Hepatocyte (in vitro differentiated cells): ENCODE results near the gene RNF166. TPM values are rescaled to one million over a fixed set of nuclear protein-coding genes. Genes with fewer than 3 reads are reported as not detected.

Experiments used
- DNase-seq: peaks from one replicate; pipeline ENCODE4 v3.0.0-alpha.2; 2016; ENCODE audit warnings: low spot score
- H2AFZ ChIP-seq: fragments of 200-600 bp; sonication (generic); 2 replicates; pipeline ENCODE4 v1.6.0; 2016; ENCODE audit warnings: antibody characterized with exemption, mild to moderate bottlenecking
- H3K27ac ChIP-seq: fragments of 200-600 bp; sonication (generic); 2 replicates; pipeline ENCODE4 v1.5.1; 2016; ENCODE audit warnings: mild to moderate bottlenecking
- H3K27me3 ChIP-seq: fragments of 200-600 bp; sonication (generic); 2 replicates; pipeline ENCODE4 v1.6.1; 2016
- H3K36me3 ChIP-seq: fragments of 200-600 bp; sonication (generic); replicated peaks from 2 replicates; pipeline ENCODE4 v1.5.1; 2016; ENCODE audit warnings: low read depth; ENCODE audit not compliant: insufficient read depth
- H3K4me1 ChIP-seq: fragments of 200-600 bp; sonication (generic); 2 replicates; pipeline ENCODE4 v1.5.1; 2016; ENCODE audit warnings: mild to moderate bottlenecking, moderate library complexity; ENCODE audit not compliant: insufficient read depth
- H3K4me2 ChIP-seq: fragments of 200-600 bp; sonication (generic); 2 replicates; pipeline ENCODE4 v1.6.0; 2016
- H3K4me3 ChIP-seq: fragments of 200-600 bp; sonication (generic); 2 replicates; pipeline ENCODE4 v1.5.1; 2016; ENCODE audit warnings: mild to moderate bottlenecking
- H3K79me2 ChIP-seq: fragments of 200-600 bp; sonication (generic); 2 replicates; pipeline ENCODE4 v1.6.0; 2017; ENCODE audit warnings: mild to moderate bottlenecking
- H3K9me2 ChIP-seq: fragments of 200-600 bp; sonication (generic); replicated peaks from 2 replicates; pipeline ENCODE4 v1.6.0; 2017; ENCODE audit warnings: mild to moderate bottlenecking; ENCODE audit not compliant: insufficient read depth
- H3K9me3 ChIP-seq: fragments of 200-600 bp; sonication (generic); 2 replicates; pipeline ENCODE4 v1.5.1; 2016; ENCODE audit warnings: low read depth, mild to moderate bottlenecking
- H4K20me1 ChIP-seq: fragments of 200-600 bp; sonication (generic); 2 replicates; pipeline ENCODE4 v1.6.0; 2016; ENCODE audit warnings: mild to moderate bottlenecking; ENCODE audit not compliant: insufficient read depth, poor library complexity, severe bottlenecking
- EZH2 ChIP-seq: fragments of 200-600 bp; sonication (generic); IDR thresholded peaks from 2 replicates; pipeline ENCODE4 v1.6.1; 2016; ENCODE audit warnings: antibody characterized with exemption, mild to moderate bottlenecking, borderline replicate concordance
- EZH2phosphoT487 ChIP-seq: fragments of 200-600 bp; sonication (generic); IDR thresholded peaks from one replicate; pipeline ENCODE4 v1.6.1; 2018; ENCODE audit warnings: antibody characterized with exemption, mild to moderate bottlenecking, low read depth, moderate library complexity; ENCODE audit not compliant: unreplicated experiment, severe bottlenecking
- WGBS: methylation state at CpG from one replicate; pipeline ENCODE4 v1.1.6; 2016; ENCODE audit warnings: low lambda C conversion rate; ENCODE audit errors: missing lambda C conversion rate; 5-methylcytosine and 5-hydroxymethylcytosine counted together
- polyA plus RNA-seq: library from polyadenylated mRNA; unstranded; fragments of >200 nt; fragmentation: Nextera tagmentation; extraction: Ambion mirVana; gene quantifications from 2 replicates; pipeline ENCODE4 v1.2.1, GENCODE V29; 2016
- total RNA-seq: library from RNA; depleted of rRNA; stranded (reverse); fragments of >200 nt; gene quantifications from 2 replicates; pipeline ENCODE4 v1.2.3, GENCODE V29; 2014
- TF ChIP-seq, protein P1 (sequence below): fragments of 200-600 bp; sonication (generic); IDR thresholded peaks from 2 replicates; pipeline ENCODE4 v1.5.1; 2016; ENCODE audit warnings: antibody characterized with exemption, mild to moderate bottlenecking; ENCODE audit not compliant: poor library complexity

Gene RNF166
- total and polyA plus RNA-seq, 2 experiments from 2014 or later, result 10.1 to 16.8 TPM

DNA sequence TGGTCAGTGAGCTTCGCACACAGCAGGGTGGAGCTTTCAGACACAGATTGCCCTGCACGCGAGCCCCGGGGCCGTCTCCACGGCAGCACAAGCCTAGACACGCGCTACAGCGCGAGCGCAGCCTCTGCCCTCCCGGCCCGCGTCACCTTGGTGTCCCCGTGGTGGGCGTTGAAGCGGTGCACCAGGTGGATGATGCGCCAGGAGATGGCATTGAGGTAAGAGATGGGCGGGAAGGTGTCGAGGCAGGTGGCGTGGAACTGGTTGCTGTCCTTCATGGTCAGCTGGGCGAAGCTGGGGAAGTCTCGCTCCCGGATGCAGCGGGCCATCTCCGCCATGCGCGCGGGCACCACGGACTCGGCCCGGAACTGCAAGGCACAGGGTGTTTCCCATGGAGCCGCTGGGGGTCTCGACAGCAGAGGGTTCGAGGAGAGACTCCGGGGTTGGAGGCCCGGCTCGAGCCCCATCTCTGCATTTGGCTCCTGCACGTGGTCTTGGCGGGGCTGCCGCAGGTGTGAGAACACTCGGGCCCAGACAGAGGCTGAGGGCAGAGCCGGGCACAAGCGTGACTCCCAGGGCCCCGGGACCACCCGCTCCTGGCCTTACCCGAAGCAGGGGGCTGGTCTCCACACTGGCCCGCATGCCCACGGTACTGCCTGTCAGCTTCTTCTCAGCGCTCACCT, 51.0 kb downstream of the RNF166 start:
- Histone ChIP-seq H3K9me3 (no peaks in the 10 kb centered on the region), H4K20me1 (peaks cover 16% of the 10 kb centered on the region), H3K9me2 (no peaks in the 10 kb centered on the region), H3K4me3 (no peak overlapping the region), H3K27me3 (no peaks in the 10 kb centered on the region), H2AFZ (no peak overlapping the region), H3K4me2 (no peak overlapping the region), H3K79me2 (peaks cover 14% of the 10 kb centered on the region), H3K27ac (no peak overlapping the region), H3K4me1 (peaks cover 12% of the 10 kb centered on the region), H3K36me3 (no peaks in the 10 kb centered on the region)
- TF ChIP-seq EZH2, result no peak
- TF ChIP-seq, protein P1, sequence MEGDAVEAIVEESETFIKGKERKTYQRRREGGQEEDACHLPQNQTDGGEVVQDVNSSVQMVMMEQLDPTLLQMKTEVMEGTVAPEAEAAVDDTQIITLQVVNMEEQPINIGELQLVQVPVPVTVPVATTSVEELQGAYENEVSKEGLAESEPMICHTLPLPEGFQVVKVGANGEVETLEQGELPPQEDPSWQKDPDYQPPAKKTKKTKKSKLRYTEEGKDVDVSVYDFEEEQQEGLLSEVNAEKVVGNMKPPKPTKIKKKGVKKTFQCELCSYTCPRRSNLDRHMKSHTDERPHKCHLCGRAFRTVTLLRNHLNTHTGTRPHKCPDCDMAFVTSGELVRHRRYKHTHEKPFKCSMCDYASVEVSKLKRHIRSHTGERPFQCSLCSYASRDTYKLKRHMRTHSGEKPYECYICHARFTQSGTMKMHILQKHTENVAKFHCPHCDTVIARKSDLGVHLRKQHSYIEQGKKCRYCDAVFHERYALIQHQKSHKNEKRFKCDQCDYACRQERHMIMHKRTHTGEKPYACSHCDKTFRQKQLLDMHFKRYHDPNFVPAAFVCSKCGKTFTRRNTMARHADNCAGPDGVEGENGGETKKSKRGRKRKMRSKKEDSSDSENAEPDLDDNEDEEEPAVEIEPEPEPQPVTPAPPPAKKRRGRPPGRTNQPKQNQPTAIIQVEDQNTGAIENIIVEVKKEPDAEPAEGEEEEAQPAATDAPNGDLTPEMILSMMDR, result no peak
- TF ChIP-seq EZH2phosphoT487, result no peak
- DNase-seq, result no peak
- WGBS, result 95% methylated on average over 46 of the region's 50 CpGs

DNA sequence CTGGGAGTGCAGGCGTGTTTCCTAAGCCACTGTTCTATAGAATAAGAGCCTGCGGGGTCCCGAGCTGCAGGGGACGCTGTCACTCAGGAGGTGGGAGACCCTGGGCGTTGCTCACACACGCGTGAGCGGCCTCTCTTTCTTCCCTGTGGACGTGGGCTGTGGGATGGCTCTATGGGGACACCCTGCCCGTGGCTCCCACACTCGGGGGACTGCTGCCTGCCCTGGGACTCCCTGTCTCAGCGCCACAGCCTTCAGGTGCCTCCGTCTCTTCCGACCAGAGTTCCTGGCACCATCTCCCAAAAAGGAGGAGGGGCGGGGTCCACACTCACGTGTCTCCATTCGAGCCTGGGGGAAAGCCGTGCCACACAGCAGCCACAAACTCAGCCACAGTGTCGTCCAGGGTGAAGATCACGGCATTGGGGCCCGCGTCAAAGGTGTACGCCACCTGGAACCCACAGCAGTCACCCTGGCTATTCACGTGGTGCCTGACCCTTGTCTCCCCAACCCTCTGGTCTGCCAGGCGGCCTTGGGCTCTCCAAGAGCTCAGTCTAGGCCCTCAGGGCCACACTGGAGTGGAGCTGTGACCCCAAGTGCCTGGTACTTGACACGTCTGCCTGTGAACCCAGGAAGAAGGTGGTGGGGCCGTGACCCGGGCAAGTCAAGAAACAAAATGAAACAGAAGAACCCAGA, 51.7 kb downstream of the RNF166 start:
- Histone ChIP-seq H3K4me2 (no peak overlapping the region), H2AFZ (no peak overlapping the region), H3K79me2 (peaks cover 15% of the 10 kb centered on the region), H3K36me3 (no peaks in the 10 kb centered on the region), H3K4me1 (peaks cover 12% of the 10 kb centered on the region), H3K9me2 (no peaks in the 10 kb centered on the region), H3K27me3 (no peaks in the 10 kb centered on the region), H3K4me3 (no peak overlapping the region), H3K27ac (no peak overlapping the region), H3K9me3 (no peaks in the 10 kb centered on the region), H4K20me1 (peaks cover 11% of the 10 kb centered on the region)
- 95% methylated on average over 27 of the region's 28 CpGs for WGBS
- no peak for DNase-seq
- TF ChIP-seq EZH2phosphoT487, result no peak
- no peak for TF ChIP-seq EZH2
- TF ChIP-seq, protein P1, result no peak

DNA sequence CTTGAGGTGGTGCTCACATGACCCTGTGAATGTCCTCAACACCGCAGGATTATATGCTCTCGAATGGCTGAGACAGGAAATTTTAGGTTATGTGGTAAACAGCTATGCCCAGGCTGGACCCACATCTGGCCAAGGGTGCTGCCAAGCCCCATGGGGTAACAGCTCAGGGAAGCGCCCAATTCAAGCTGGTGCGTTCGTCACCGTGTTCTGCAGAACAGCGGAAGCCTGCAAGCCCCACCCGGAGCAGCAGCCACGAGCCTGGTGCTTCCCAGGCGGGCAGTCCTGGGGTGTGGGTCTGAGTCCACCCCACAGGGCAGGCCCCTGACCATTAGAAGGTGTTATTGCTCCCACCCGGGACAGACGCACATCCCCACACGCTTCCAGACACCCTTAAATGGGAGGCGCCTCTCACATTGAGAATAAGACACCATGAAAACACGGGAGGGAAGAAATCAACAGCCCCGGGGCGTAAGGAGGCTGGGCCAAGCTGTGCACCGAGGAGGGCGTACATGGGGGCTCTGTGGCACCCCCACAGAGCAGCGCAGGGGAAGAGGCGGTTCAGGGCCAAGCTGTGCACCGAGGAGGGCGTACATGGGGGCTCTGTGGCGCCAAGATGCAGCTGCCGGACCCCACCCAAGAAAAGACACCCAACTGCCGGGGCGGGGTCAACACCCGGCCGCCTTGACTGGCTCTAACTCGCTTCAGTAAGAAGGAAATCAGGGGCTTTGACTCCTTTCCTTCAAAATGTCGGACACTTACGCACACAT, 52.4 kb downstream of the RNF166 start:
- H3K36me3 ChIP-seq, result no peaks in the 10 kb centered on the region
- no peak overlapping the region for H2AFZ ChIP-seq
- no peaks in the 10 kb centered on the region for H3K9me2 ChIP-seq
- no peaks in the 10 kb centered on the region for H3K9me3 ChIP-seq
- TF ChIP-seq EZH2phosphoT487, result no peak
- TF ChIP-seq EZH2, result no peak
- TF ChIP-seq, protein P1, result no peak
- H3K4me3 ChIP-seq, result no peak overlapping the region
- H3K4me2 ChIP-seq, result no peak overlapping the region
- no peak overlapping the region for H3K27ac ChIP-seq
- DNase-seq, result no peak
- WGBS, result 94% methylated on average over 32 of the region's 32 CpGs
- peaks cover 5% of the 10 kb centered on the region for H4K20me1 ChIP-seq
- no peaks in the 10 kb centered on the region for H3K27me3 ChIP-seq
- peaks cover 12% of the 10 kb centered on the region for H3K79me2 ChIP-seq
- peaks cover 15% of the 10 kb centered on the region for H3K4me1 ChIP-seq
